HepG2 (cell line): ENCODE data around the gene PMVK. TPM values are rescaled to one million over a fixed set of nuclear protein-coding genes. Genes with fewer than 3 reads are reported as not detected.

Experiments used
- BRF2 ChIP-seq: sonication (generic); formaldehyde crosslinking; IDR thresholded peaks from 2 replicates; pipeline ENCODE4 v1.8.1; 2022; ENCODE audit warnings: mild to moderate bottlenecking, missing genetic modification reagents
- CENPX ChIP-seq: sonication (generic); formaldehyde crosslinking; IDR thresholded peaks from 2 replicates; pipeline ENCODE4 v1.9.0; 2021; ENCODE audit warnings: mild to moderate bottlenecking, missing genetic modification reagents, moderate library complexity
- DNMT3B ChIP-seq: conservative IDR thresholded peaks from 2 replicates; pipeline ENCODE4 v1.6.1; 2016; ENCODE audit warnings: missing biosample characterization, control low read depth
- ESRRA ChIP-seq: sonication (generic); formaldehyde crosslinking; IDR thresholded peaks from 2 replicates; pipeline ENCODE4 v1.5.1; 2020; ENCODE audit warnings: mild to moderate bottlenecking, low read depth, missing genetic modification reagents
- GATAD1 ChIP-seq: IDR thresholded peaks from 2 replicates; pipeline ENCODE4 v1.6.1; 2016; ENCODE audit warnings: missing genetic modification reagents, missing compliant biosample characterization
- HNRNPUL1 ChIP-seq: fragments of 200-400 bp; formaldehyde crosslinking; IDR thresholded peaks from 2 replicates; pipeline ENCODE4 v1.6.1; 2017; ENCODE audit warnings: low read depth, mild to moderate bottlenecking, low read length, moderate library complexity
- LCORL ChIP-seq, 2 experiments: fragments of 450-650 bp in 1 of 2; sonication (generic) in 1 of 2; formaldehyde crosslinking in 1 of 2; IDR thresholded peaks; 2 replicates each; pipeline versions ENCODE4 v1.5.0 to v1.6.1; 2017 to 2020; ENCODE audit warnings: antibody characterized with exemption in 1 of 2, missing genetic modification reagents in 1 of 2
- MAFG ChIP-seq: sonication (generic); formaldehyde crosslinking; IDR thresholded peaks from 2 replicates; pipeline ENCODE4 v1.5.1; 2020; ENCODE audit warnings: mild to moderate bottlenecking, missing genetic modification reagents
- MED8 ChIP-seq: sonication (generic); formaldehyde crosslinking; IDR thresholded peaks from 2 replicates; pipeline ENCODE4 v1.8.1; 2023; ENCODE audit warnings: mild to moderate bottlenecking, missing genetic modification reagents; ENCODE audit not compliant: insufficient replicate concordance
- PAWR ChIP-seq: sonication (generic); formaldehyde crosslinking; IDR thresholded peaks from 2 replicates; pipeline ENCODE4 v1.4.0; 2020; ENCODE audit warnings: missing genetic modification reagents, mild to moderate bottlenecking, borderline replicate concordance
- PAX8 ChIP-seq: sonication (generic); formaldehyde crosslinking; IDR thresholded peaks from 2 replicates; pipeline ENCODE4 v1.8.0; 2022; ENCODE audit warnings: mild to moderate bottlenecking, missing genetic modification reagents, borderline replicate concordance
- REL ChIP-seq: sonication (generic); formaldehyde crosslinking; conservative IDR thresholded peaks from 2 replicates; pipeline ENCODE4 v1.8.0; 2022; ENCODE audit warnings: mild to moderate bottlenecking, missing genetic modification reagents, moderate library complexity
- SRF ChIP-seq: IDR thresholded peaks from 2 replicates; pipeline ENCODE4 v1.6.1; 2011; ENCODE audit warnings: mild to moderate bottlenecking, low read depth, low read length, moderate library complexity
- TRIM22 ChIP-seq: fragments of 450-650 bp; IDR thresholded peaks from 2 replicates; pipeline ENCODE4 v1.6.1; 2017
- U2AF2 ChIP-seq: fragments of 200-400 bp; formaldehyde crosslinking; IDR thresholded peaks from 2 replicates; pipeline ENCODE4 v1.6.1; 2017; ENCODE audit warnings: low read depth, mild to moderate bottlenecking, low read length
- ZFP36 ChIP-seq: fragments of 150-350 bp; IDR thresholded peaks from 2 replicates; pipeline ENCODE4 v1.6.1; 2018; ENCODE audit warnings: borderline replicate concordance, low read length, low read depth; ENCODE audit not compliant: partially characterized antibody
- ZNF382 ChIP-seq: sonication (generic); formaldehyde crosslinking; IDR thresholded peaks from 2 replicates; pipeline ENCODE4 v1.5.0; 2020; ENCODE audit warnings: missing genetic modification reagents, mild to moderate bottlenecking, borderline replicate concordance
- ZNF597 ChIP-seq: sonication (generic); formaldehyde crosslinking; IDR thresholded peaks from 2 replicates; pipeline ENCODE4 v1.5.0; 2020; ENCODE audit warnings: missing genetic modification reagents
- ZNF616 ChIP-seq: sonication (generic); formaldehyde crosslinking; IDR thresholded peaks from 2 replicates; pipeline ENCODE4 v1.5.0; 2020; ENCODE audit warnings: low read depth, mild to moderate bottlenecking, missing genetic modification reagents
- ZNF788 ChIP-seq: sonication (generic); formaldehyde crosslinking; IDR thresholded peaks from 2 replicates; pipeline ENCODE4 v1.5.0; 2020; ENCODE audit warnings: mild to moderate bottlenecking, missing genetic modification reagents, borderline replicate concordance
- ZSCAN29 ChIP-seq: sonication (generic); formaldehyde crosslinking; conservative IDR thresholded peaks from 2 replicates; pipeline ENCODE4 v1.4.0; 2020; ENCODE audit warnings: mild to moderate bottlenecking, missing genetic modification reagents
- polyA plus RNA-seq, 8 experiments: library from polyadenylated mRNA; depleted of rRNA in 3 of 8; stranded (reverse) in 7 of 8; unstranded in 1 of 8; fragments of >200 nt; fragmentation: Illumina TruSeq in 4 of 8; extraction: Trizol in 4 of 8; gene quantifications; 2 replicates each; pipeline versions ENCODE4 v1.2.1 to v1.2.3, GENCODE V29; 2011 to 2016; ENCODE audit warnings: low read depth in 4 of 8, missing spikeins in 1 of 8, mixed read lengths in 1 of 8; ENCODE audit not compliant: insufficient read depth in 1 of 8
- total RNA-seq, 5 experiments: library from RNA; depleted of rRNA; stranded (reverse); fragments of >200 nt; fragmentation: Illumina TruSeq; extraction: Trizol; gene quantifications; 2 replicates each; pipeline ENCODE4 v1.2.3, GENCODE V29; 2016; ENCODE audit warnings: low read depth in 1 of 5

PMVK gene
- total and polyA plus RNA-seq, 2 of the 13 experiments (the other 11 are each of a cell fraction or from before 2014, with no cell fraction given): 3.9 to 12.6 TPM

- TF ChIP-seq ZNF597 (CRISPR knock-in tag) (no peak), HNRNPUL1 (no peak), CENPX (CRISPR knock-in tag) (no peak), DNMT3B (no peak), SRF (no peak), REL (no peak), MAFG (CRISPR knock-in tag) (no peak), BRF2 (CRISPR knock-in tag) (no peak), PAX8 (CRISPR knock-in tag) (no peak), ZNF382 (CRISPR knock-in tag) (no peak), U2AF2 (no peak), MED8 (CRISPR knock-in tag) (no peak), ZNF788 (peak; percentile 73; the same call in 1 of the 2 replicates), TRIM22 (no peak), LCORL (IDR thresholded peaks at IDR 0.05) (no peak), LCORL (CRISPR knock-in tag; IDR thresholded peaks at IDR 0.05) (peak; percentile 98), ZNF616 (CRISPR knock-in tag) (no peak), ESRRA (CRISPR knock-in tag) (peak; percentile 66; the same call in 1 of the 2 replicates), ZFP36 (no peak), PAWR (CRISPR knock-in tag) (no peak), GATAD1 (CRISPR knock-in tag) (peak; percentile 40; the same call in 1 of the 2 replicates), ZSCAN29 (CRISPR knock-in tag) (0 out of 2 replicates have a peak, but pooled peaks have one; percentile 15)
These were observed 8.1 kb upstream of the PMVK start (continued) for GRCh38 chr1:154944401-154945159.
